ENCODE results near the gene FAM234B. TPM values are rescaled to one million over a fixed set of nuclear protein-coding genes. Genes with fewer than 3 reads are reported as not detected.

Gene FAM234B
- total RNA-seq, 1 experiment from 2014 or later: 25.9 TPM

GRCh38 chr12:13100882-13101769, 56.9 kb downstream of the FAM234B start (continued):
- TF ChIP-seq, protein P1, sequence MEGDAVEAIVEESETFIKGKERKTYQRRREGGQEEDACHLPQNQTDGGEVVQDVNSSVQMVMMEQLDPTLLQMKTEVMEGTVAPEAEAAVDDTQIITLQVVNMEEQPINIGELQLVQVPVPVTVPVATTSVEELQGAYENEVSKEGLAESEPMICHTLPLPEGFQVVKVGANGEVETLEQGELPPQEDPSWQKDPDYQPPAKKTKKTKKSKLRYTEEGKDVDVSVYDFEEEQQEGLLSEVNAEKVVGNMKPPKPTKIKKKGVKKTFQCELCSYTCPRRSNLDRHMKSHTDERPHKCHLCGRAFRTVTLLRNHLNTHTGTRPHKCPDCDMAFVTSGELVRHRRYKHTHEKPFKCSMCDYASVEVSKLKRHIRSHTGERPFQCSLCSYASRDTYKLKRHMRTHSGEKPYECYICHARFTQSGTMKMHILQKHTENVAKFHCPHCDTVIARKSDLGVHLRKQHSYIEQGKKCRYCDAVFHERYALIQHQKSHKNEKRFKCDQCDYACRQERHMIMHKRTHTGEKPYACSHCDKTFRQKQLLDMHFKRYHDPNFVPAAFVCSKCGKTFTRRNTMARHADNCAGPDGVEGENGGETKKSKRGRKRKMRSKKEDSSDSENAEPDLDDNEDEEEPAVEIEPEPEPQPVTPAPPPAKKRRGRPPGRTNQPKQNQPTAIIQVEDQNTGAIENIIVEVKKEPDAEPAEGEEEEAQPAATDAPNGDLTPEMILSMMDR (IDR thresholded peaks at IDR 0.05): no peak
- TF ChIP-seq FOXJ3 (CRISPR knock-in tag; IDR thresholded peaks at IDR 0.05; ENCODE audit: borderline replicate concordance) (no peak), E2F1 (CRISPR knock-in tag; IDR thresholded peaks at IDR 0.05) (no peak), SP1 (CRISPR knock-in tag; conservative IDR thresholded peaks at IDR 0.05) (peak; percentile 71), ZNF219 (CRISPR knock-in tag; IDR thresholded peaks at IDR 0.05; ENCODE audit: borderline replicate concordance) (no peak), ZNF396 (CRISPR knock-in tag; IDR thresholded peaks at IDR 0.05; ENCODE audit: borderline replicate concordance) (no peak), TP53 (CRISPR knock-in tag; IDR thresholded peaks at IDR 0.05) (0 out of 2 replicates have a peak, but pooled peaks have one; percentile 36), SMAD4 (CRISPR knock-in tag; IDR thresholded peaks at IDR 0.05) (no peak), HMGXB4 (CRISPR knock-in tag; IDR thresholded peaks at IDR 0.05) (peak; percentile 66; the same call in 1 of the 2 replicates), NFYB (CRISPR knock-in tag; conservative IDR thresholded peaks at IDR 0.05; ENCODE audit: low read depth) (no peak), NR3C1 (CRISPR knock-in tag; conservative IDR thresholded peaks at IDR 0.05; ENCODE audit: low read depth) (no peak), ZSCAN18 (CRISPR knock-in tag; IDR thresholded peaks at IDR 0.05) (no peak), FOXK1 (CRISPR knock-in tag; IDR thresholded peaks at IDR 0.05) (peak; percentile 79), NR2C2 (CRISPR knock-in tag; IDR thresholded peaks at IDR 0.05) (no peak), ELF4 (CRISPR knock-in tag; IDR thresholded peaks at IDR 0.05; ENCODE audit: low read depth) (no peak), PRRX2 (CRISPR knock-in tag; IDR thresholded peaks at IDR 0.05) (0 out of 2 replicates have a peak, but pooled peaks have one; percentile 37), ZNF423 (CRISPR knock-in tag; IDR thresholded peaks at IDR 0.05) (peak; percentile 96)
- TF ChIP-seq, protein P2, sequence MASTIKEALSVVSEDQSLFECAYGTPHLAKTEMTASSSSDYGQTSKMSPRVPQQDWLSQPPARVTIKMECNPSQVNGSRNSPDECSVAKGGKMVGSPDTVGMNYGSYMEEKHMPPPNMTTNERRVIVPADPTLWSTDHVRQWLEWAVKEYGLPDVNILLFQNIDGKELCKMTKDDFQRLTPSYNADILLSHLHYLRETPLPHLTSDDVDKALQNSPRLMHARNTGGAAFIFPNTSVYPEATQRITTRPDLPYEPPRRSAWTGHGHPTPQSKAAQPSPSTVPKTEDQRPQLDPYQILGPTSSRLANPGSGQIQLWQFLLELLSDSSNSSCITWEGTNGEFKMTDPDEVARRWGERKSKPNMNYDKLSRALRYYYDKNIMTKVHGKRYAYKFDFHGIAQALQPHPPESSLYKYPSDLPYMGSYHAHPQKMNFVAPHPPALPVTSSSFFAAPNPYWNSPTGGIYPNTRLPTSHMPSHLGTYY (CRISPR knock-in tag; IDR thresholded peaks at IDR 0.05): no peak
- TF ChIP-seq, protein P3, sequence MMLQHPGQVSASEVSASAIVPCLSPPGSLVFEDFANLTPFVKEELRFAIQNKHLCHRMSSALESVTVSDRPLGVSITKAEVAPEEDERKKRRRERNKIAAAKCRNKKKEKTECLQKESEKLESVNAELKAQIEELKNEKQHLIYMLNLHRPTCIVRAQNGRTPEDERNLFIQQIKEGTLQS (CRISPR knock-in tag; conservative IDR thresholded peaks at IDR 0.05): no peak
- TF ChIP-seq, protein P4, sequence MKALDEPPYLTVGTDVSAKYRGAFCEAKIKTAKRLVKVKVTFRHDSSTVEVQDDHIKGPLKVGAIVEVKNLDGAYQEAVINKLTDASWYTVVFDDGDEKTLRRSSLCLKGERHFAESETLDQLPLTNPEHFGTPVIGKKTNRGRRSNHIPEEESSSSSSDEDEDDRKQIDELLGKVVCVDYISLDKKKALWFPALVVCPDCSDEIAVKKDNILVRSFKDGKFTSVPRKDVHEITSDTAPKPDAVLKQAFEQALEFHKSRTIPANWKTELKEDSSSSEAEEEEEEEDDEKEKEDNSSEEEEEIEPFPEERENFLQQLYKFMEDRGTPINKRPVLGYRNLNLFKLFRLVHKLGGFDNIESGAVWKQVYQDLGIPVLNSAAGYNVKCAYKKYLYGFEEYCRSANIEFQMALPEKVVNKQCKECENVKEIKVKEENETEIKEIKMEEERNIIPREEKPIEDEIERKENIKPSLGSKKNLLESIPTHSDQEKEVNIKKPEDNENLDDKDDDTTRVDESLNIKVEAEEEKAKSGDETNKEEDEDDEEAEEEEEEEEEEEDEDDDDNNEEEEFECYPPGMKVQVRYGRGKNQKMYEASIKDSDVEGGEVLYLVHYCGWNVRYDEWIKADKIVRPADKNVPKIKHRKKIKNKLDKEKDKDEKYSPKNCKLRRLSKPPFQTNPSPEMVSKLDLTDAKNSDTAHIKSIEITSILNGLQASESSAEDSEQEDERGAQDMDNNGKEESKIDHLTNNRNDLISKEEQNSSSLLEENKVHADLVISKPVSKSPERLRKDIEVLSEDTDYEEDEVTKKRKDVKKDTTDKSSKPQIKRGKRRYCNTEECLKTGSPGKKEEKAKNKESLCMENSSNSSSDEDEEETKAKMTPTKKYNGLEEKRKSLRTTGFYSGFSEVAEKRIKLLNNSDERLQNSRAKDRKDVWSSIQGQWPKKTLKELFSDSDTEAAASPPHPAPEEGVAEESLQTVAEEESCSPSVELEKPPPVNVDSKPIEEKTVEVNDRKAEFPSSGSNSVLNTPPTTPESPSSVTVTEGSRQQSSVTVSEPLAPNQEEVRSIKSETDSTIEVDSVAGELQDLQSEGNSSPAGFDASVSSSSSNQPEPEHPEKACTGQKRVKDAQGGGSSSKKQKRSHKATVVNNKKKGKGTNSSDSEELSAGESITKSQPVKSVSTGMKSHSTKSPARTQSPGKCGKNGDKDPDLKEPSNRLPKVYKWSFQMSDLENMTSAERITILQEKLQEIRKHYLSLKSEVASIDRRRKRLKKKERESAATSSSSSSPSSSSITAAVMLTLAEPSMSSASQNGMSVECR (CRISPR knock-in tag; IDR thresholded peaks at IDR 0.05; ENCODE audit: borderline replicate concordance): no peak; the same call in 1 of the 2 replicates
- TF ChIP-seq, protein P5, sequence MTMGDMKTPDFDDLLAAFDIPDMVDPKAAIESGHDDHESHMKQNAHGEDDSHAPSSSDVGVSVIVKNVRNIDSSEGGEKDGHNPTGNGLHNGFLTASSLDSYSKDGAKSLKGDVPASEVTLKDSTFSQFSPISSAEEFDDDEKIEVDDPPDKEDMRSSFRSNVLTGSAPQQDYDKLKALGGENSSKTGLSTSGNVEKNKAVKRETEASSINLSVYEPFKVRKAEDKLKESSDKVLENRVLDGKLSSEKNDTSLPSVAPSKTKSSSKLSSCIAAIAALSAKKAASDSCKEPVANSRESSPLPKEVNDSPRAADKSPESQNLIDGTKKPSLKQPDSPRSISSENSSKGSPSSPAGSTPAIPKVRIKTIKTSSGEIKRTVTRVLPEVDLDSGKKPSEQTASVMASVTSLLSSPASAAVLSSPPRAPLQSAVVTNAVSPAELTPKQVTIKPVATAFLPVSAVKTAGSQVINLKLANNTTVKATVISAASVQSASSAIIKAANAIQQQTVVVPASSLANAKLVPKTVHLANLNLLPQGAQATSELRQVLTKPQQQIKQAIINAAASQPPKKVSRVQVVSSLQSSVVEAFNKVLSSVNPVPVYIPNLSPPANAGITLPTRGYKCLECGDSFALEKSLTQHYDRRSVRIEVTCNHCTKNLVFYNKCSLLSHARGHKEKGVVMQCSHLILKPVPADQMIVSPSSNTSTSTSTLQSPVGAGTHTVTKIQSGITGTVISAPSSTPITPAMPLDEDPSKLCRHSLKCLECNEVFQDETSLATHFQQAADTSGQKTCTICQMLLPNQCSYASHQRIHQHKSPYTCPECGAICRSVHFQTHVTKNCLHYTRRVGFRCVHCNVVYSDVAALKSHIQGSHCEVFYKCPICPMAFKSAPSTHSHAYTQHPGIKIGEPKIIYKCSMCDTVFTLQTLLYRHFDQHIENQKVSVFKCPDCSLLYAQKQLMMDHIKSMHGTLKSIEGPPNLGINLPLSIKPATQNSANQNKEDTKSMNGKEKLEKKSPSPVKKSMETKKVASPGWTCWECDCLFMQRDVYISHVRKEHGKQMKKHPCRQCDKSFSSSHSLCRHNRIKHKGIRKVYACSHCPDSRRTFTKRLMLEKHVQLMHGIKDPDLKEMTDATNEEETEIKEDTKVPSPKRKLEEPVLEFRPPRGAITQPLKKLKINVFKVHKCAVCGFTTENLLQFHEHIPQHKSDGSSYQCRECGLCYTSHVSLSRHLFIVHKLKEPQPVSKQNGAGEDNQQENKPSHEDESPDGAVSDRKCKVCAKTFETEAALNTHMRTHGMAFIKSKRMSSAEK (CRISPR knock-in tag; IDR thresholded peaks at IDR 0.05; ENCODE audit: borderline replicate concordance): no peak

Data from WTC11 (cell line).